Erythroblast (primary cell): ENCODE results near the gene USP49.

Experiments
- GATA1 ChIP-seq: IDR thresholded peaks from 2 replicates; pipeline ENCODE4 v1.6.1; 2011; ENCODE audit warnings: low read depth, mild to moderate bottlenecking, control low read depth, low read length, moderate library complexity
- POLR2A ChIP-seq: IDR thresholded peaks from 2 replicates; pipeline ENCODE4 v1.6.1; 2011; ENCODE audit warnings: mild to moderate bottlenecking, low read length

DNA sequence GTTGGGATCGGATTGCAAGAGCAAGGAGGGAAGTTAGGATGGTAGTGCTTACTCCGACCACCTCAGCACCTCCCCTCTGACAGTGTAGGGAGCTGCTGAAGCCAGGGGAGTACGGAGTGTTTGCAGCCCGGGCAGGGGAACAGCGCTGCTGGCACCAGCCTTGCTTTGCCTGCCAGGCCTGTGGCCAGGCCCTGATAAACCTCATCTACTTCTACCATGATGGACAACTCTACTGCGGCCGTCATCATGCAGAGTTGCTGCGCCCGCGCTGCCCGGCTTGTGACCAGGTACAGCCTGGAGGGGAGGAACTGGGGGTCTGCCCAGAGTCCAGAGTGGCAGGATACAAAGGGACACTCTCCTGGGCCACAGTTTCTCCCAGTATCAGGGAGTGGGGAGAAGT lies 109.9 kb downstream of the USP49 start:
- no peak for TF ChIP-seq POLR2A
- TF ChIP-seq GATA1, result no peak
